Measurements from ENCODE around the gene NRG2. TPM values are rescaled to one million over a fixed set of nuclear protein-coding genes. Genes with fewer than 3 reads are reported as not detected.

NRG2 gene
- total and polyA plus RNA-seq, 2 of the 8 experiments (the other 6 are each of a cell fraction or from before 2014, with no cell fraction given), result 0.27 to 0.54 TPM

GRCh38 chr5:140003519-140003918, 39.6 kb downstream of the NRG2 start (continued):
- TF ChIP-seq SAP30 (IDR thresholded peaks at IDR 0.05; ENCODE audit: insufficient read depth, insufficient replicate concordance, low read length), result no peak
- no peak for TF ChIP-seq CHD7 (IDR thresholded peaks at IDR 0.05; ENCODE audit: insufficient replicate concordance, low read length)
- no peak for TF ChIP-seq SP1 (IDR thresholded peaks at IDR 0.05; ENCODE audit: low read depth, low read length)
- no peak for TF ChIP-seq KDM4A (IDR thresholded peaks at IDR 0.05; ENCODE audit: low read depth, low read length, severe bottlenecking)
- no peak for TF ChIP-seq YY1 (IDR thresholded peaks at IDR 0.05; ENCODE audit: low read depth, low read length)

Measured in H1 (cell line).